GM19099 (cell line): Measurements from ENCODE around the gene MACO1.

Experiments
- POLR2A ChIP-seq: IDR thresholded peaks from 3 replicates; pipeline ENCODE4 v1.6.1; 2011; ENCODE audit warnings: low read depth; ENCODE audit not compliant: insufficient read length; ENCODE audit errors: extremely low read depth

The MACO1 gene

GRCh38 chr1:25549273-25550154 is 118.8 kb downstream of the MACO1 start:
- peak; percentile 13 for TF ChIP-seq POLR2A
